MM.1S (cell line): ENCODE measurements around the gene IFNG-AS1.

ENCODE experiments used
- EZH2phosphoT487 ChIP-seq: fragments of 300-600 bp; sonication (generic); IDR thresholded peaks from 2 replicates; pipeline ENCODE4 v1.6.1; 2018; ENCODE audit warnings: antibody characterized with exemption, low read length
- TF ChIP-seq, protein P1 (sequence below): fragments of 300-600 bp; sonication (generic); IDR thresholded peaks from 2 replicates; pipeline ENCODE4 v1.5.1; 2016; ENCODE audit warnings: antibody characterized with exemption, low read length, mixed read lengths

DNA sequence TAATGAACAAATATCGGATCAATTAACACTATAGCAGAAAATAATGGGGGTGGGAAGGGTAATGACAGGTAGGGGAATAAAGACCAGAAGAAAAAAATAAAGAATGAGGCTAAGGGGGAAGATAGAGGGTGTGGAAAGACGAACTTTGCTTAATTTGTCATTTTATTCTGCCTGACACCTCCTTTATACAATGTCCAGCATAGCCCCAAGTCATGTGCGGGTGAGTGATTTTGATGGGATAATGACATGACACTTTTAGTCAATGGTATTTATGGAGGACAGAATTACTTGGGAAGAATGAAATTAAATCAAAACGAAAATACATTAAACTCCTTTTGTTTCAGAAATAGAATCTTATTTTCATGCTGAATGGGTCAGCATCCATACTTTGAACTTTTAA lies 20.5 kb upstream of the IFNG-AS1 start:
- TF ChIP-seq, protein P1, sequence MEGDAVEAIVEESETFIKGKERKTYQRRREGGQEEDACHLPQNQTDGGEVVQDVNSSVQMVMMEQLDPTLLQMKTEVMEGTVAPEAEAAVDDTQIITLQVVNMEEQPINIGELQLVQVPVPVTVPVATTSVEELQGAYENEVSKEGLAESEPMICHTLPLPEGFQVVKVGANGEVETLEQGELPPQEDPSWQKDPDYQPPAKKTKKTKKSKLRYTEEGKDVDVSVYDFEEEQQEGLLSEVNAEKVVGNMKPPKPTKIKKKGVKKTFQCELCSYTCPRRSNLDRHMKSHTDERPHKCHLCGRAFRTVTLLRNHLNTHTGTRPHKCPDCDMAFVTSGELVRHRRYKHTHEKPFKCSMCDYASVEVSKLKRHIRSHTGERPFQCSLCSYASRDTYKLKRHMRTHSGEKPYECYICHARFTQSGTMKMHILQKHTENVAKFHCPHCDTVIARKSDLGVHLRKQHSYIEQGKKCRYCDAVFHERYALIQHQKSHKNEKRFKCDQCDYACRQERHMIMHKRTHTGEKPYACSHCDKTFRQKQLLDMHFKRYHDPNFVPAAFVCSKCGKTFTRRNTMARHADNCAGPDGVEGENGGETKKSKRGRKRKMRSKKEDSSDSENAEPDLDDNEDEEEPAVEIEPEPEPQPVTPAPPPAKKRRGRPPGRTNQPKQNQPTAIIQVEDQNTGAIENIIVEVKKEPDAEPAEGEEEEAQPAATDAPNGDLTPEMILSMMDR, result no peak
- no peak for TF ChIP-seq EZH2phosphoT487
